GM18870 (cell line): Measurements from ENCODE around the gene C4A.
"Not testable (repeated sequence)": the region's sequence is repeated elsewhere in the genome, so short reads cannot be mapped to it uniquely, and the experiment has no call there.

Experiments
- ATAC-seq: cut with Tn5 transposase; IDR thresholded peaks from one replicate; pipeline ENCODE4 v1.9.1; 2021; ENCODE audit warnings: moderate library complexity; ENCODE audit not compliant: unreplicated experiment

The C4A gene

DNA sequence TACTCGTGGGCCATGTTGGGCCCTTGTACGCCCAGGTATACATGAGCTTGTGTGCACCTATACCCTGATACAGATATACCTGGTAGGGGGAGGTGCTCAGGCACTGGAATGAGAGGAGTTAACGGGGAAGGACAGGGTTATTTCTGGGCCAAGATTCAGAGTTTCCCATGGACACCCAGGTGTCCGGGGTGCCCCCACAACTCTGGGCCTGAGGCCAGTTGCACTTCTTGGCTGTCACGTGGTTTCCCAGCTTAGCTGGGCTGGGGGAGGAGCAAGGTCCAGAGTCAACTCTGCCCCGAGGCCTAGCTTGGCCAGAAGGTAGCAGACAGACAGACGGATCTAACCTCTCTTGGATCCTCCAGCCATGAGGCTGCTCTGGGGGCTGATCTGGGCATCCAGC is at the start of gene C4A:
Gene C4A, plus strand, starts transcription at position 314 of the 400 bp plus-strand sequence. Its CDS starts 51 bp downstream, at position 365.
- ATAC-seq = not testable (repeated sequence)

DNA sequence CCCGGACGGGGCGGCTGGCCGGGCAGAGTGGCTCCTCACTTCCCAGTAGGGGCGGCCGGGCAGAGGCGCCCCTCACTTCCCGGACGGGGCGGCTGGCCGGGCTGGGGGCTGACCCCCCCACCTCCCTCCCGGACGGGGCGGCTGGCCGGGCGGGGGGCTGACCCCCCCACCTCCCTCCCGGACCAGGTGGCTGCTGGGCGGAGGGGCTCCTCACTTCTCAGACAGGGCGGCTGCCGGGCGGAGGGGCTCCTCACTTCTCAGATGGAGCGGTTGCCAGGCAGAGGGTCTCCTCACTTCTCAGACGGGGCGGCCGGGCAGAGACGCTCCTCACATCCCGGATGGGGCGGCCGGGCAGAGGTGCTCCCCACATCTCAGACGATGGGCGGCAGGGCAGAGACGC is 49.7 kb upstream of the C4A start:
- not testable (repeated sequence) for ATAC-seq

DNA sequence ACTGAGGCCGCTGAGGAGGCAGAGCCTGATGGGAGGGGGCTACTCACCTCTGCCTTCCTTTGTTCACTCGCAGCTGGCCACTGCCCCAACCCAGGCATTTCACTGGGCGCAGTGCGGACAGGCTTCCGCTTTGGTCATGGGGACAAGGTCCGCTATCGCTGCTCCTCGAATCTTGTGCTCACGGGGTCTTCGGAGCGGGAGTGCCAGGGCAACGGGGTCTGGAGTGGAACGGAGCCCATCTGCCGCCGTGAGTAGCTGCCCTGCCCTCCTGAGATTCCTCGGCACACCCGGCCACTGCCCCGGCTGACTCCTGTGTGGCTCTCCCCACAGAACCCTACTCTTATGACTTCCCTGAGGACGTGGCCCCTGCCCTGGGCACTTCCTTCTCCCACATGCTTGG is 48.3 kb upstream of the C4A start:
- ATAC-seq = no peak

DNA sequence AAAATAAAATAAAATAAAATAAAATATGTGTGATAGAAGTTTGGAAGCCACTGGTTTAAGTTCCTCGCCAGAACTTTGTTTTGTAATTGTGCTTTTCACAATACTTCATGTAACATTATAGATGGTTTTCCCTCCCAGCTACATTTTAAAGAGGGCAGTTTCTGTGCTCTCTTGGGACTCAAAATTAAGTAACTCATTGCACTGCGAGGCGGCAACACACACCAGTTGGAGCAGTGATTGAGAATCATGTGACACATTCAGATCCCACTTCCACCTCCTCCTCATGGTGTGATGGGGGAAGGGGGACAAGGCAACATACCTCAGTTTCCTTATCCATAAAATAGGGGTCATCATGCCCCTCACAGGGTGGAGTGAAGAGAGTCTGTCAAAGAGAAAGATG is 46.8 kb upstream of the C4A start:
- ATAC-seq = no peak

DNA sequence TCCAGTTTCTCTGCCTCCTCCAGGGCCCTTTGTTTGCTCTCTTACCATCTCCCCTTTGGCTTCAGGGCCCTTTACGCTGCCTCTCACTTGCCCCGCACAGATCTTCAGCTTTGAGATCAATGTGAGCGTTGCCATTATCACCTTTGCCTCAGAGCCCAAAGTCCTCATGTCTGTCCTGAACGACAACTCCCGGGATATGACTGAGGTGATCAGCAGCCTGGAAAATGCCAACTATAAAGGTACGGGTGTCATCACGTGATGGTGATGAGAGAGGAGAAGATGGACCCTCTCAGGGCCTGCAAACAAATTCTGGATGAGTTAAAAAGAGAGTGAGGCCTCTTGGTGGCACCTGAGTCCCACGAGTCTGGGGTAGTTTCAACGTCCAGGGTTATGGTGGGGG is 46.0 kb upstream of the C4A start:
- ATAC-seq = no peak

DNA sequence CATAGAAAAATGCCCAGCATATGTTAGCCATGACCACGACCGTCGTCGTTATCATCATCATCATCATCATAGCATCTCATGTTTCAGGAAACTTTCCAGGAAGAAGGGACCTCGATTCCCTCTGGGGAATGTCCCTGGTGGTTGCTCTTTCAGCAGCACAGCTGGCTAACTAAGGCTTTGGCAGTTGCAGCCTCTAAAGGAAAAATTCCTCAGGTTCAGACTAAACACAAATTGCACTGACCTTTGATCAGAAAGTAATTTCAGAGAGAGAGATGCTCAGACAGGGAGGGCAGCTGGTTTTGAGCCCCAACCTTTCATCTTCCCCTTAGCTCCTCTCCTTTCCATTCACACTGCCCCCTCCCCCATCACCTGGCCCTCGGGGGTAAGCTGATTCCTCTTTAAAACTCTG is 41.6 kb upstream of the C4A start:
- no peak for ATAC-seq

DNA sequence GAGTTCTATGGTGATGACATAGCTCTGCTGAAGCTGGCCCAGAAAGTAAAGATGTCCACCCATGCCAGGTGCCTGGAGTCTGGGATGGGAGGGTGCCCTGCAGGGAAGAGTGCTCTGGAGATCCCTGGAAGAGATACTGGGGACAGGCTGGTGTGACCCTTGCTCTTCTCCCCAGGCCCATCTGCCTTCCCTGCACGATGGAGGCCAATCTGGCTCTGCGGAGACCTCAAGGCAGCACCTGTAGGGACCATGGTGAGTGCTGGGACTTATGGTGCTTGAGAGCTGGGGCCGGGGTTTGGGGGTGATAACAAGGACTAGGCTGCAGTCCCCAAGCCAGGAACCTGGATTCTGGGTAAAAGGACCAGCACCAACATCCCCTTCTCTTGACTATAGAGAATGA is 38.1 kb upstream of the C4A start:
- no peak for ATAC-seq

DNA sequence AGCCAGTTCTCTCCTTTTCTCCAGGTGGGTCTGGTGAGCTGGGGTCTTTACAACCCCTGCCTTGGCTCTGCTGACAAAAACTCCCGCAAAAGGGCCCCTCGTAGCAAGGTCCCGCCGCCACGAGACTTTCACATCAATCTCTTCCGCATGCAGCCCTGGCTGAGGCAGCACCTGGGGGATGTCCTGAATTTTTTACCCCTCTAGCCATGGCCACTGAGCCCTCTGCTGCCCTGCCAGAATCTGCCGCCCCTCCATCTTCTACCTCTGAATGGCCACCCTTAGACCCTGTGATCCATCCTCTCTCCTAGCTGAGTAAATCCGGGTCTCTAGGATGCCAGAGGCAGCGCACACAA is 36.7 kb upstream of the C4A start:
- no peak for ATAC-seq

DNA sequence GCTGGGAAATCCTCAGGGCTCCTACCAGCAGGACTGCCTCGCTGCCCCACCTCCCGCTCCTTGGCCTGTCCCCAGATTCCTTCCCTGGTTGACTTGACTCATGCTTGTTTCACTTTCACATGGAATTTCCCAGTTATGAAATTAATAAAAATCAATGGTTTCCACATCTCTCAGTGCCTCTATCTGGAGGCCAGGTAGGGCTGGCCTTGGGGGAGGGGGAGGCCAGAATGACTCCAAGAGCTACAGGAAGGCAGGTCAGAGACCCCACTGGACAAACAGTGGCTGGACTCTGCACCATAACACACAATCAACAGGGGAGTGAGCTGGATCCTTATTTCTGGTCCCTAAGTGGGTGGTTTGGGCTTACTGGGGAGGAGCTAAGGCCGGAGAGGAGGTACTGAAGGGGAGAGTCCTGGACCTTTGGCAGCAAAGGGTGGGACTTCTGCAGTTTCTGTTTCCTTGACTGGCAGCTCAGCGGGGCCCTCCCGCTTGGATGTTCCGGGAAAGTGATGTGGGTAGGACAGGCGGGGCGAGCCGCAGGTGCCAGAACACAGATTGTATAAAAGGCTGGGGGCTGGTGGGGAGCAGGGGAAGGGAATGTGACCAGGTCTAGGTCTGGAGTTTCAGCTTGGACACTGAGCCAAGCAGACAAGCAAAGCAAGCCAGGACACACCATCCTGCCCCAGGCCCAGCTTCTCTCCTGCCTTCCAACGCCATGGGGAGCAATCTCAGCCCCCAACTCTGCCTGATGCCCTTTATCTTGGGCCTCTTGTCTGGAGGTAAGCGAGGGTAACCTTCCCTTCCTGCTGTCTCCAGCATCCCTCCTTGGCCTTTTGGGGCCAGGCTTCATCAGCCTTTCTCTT is 36.1 kb upstream of the C4A start, which contains the start of gene CFB:
Gene CFB, plus strand, starts transcription at position 589 of the 863 bp plus-strand sequence. Its CDS starts 127 bp downstream, at position 716.
- no peak for ATAC-seq

DNA sequence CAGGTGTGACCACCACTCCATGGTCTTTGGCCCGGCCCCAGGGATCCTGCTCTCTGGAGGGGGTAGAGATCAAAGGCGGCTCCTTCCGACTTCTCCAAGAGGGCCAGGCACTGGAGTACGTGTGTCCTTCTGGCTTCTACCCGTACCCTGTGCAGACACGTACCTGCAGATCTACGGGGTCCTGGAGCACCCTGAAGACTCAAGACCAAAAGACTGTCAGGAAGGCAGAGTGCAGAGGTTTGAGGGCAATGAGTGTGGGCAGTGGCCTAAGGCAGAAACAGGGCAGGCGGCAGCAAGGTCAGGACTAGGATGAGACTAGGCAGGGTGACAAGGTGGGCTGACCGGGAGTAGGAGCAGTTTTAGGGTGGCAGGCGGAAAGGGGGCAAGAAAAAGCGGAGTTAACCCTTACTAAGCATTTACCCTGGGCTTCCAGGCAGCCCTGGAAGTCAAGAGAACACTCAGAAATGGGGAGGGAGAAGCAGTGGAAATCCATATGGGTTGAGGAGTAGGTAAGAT is 35.4 kb upstream of the C4A start:
- no peak for ATAC-seq

DNA sequence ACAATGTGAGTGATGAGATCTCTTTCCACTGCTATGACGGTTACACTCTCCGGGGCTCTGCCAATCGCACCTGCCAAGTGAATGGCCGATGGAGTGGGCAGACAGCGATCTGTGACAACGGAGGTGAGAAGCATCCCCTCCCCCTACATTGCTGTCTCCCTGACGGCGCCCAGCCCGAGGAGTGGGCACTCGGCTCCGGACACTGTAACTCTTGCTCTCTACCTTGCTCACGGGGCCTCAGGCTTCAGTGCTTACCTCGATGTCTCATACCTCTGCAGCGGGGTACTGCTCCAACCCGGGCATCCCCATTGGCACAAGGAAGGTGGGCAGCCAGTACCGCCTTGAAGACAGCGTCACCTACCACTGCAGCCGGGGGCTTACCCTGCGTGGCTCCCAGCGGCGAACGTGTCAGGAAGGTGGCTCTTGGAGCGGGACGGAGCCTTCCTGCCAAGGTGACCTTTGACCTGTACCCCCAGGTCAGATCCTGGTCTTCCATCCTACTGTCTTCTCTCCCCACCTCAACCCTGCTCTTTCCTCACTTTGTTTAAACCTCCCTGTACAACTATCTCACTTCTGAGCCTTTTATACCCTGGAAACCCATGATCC is 34.7 kb upstream of the C4A start:
- ATAC-seq = no peak

DNA sequence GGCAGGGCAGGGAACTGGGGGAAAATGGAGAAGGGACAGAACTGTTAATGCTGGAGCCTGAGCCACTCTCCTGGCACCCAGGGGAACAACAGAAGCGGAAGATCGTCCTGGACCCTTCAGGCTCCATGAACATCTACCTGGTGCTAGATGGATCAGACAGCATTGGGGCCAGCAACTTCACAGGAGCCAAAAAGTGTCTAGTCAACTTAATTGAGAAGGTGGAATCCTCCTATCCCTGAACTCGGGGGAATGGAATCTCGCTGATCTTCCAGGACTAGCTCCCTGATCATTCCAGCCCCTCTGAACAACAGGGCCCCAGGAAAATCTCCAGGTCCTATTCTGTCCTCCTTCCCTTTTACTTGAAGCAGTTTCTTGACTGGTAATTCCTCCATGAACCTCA is 34.0 kb upstream of the C4A start:
- no peak for ATAC-seq

DNA sequence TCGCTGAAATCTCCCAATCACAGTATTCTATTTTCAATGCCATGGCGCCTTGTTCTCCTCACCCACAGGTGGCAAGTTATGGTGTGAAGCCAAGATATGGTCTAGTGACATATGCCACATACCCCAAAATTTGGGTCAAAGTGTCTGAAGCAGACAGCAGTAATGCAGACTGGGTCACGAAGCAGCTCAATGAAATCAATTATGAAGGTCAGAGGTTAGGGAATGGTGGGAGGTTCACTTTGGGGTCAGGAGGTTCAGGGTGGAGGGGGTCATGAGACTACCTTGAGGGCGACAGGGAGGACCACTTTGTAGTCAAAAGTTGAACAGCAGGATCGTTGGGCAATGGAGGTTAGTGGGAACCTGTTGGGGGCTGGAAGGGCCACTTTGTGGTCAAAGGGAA is 33.6 kb upstream of the C4A start:
- ATAC-seq = no peak

DNA sequence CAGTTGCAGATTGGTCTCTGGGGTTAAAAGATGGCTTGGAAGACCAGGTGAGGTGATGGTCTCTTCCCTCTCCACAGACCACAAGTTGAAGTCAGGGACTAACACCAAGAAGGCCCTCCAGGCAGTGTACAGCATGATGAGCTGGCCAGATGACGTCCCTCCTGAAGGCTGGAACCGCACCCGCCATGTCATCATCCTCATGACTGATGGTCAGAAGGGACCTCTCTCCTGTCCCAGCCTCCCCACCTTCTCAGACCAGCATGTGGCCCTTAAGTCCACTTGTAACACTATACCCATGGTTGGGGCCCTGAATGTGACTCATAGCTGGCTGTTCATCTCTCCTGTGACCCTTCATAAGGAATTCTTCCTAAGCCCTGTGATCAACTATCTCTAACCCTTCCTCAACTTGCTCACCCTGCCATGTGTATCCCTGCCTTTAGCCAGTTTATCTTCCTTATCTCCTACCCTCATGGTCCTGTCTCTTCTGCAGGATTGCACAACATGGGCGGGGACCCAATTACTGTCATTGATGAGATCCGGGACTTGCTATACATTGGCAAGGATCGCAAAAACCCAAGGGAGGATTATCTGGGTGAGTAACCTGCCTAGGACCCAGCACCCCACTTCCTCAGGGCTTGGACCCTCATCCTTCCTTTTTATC is 33.0 kb upstream of the C4A start:
- no peak for ATAC-seq

DNA sequence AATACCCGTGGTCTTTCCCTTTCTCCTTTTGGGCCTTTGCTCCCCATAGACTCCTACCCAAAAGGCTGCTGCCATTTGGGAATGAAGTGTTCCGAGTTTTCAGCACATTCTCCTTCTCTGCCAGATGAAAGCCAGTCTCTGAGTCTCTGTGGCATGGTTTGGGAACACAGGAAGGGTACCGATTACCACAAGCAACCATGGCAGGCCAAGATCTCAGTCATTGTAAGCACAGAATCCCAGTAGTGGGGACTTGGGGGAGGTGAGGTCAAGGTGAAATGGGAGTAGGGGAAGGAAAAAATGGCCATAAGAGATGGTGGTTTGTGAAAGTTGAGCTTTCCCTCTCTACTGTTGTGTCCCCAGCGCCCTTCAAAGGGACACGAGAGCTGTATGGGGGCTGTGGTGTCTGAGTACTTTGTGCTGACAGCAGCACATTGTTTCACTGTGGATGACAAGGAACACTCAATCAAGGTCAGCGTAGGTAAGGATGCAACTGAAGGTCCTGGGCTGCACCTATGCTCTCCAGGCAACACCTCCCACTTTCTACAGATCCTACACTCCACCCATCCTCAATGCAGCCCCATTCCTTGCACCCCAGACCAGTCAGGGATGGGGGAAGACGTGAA is 31.8 kb upstream of the C4A start:
- ATAC-seq = no peak

DNA sequence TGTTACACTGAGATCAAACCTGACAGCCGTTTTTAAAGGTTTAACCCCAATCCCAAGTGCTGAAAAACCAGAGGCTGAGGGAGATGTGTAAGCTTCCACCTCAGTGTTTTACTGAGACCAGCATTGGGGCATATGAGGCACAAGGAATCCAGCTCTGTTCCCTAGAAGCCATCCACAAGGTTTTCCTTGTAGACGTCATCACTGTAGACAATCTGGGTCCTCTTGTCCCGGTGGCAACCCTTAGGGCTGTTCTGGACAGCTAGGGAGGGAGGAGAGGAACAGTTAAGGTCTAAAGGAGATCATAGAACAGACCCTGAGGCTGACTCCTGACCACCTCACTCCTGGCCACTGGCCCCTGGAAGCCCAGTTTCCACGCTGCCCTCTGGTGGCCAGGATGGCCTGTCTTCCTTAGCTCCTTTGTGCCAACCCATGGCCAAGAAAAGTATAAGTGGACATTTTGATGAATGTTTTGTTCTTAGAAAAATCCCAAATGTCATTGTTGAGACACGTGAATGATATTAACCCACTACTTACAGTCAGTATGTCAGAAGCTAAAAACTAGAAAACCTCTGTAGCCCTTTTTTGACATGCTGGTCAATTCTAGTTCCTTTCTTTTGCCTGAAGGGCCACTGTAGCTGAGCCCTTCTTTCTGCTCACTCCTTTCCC is 29.6 kb upstream of the C4A start:
- no peak for ATAC-seq

DNA sequence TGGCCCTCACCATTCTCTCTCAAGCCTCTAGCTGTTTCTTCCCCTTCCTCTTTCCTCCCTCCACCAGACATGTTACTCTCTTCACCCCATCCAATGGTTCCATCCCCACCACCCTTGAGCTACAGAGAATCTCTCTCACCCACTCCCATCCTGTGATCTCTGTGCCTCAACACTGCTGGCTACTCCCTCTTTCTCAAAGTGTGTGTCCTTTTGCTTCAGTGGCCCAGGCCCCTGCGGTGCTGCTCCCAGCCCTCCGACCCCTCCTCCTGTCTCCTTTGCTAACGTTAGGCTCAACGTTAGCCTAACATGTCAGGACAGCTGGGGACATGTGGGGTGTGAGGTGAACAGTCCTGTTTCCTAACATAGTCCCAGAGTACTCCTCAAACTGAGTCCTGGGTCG is 29.0 kb upstream of the C4A start:
- ATAC-seq = no peak

DNA sequence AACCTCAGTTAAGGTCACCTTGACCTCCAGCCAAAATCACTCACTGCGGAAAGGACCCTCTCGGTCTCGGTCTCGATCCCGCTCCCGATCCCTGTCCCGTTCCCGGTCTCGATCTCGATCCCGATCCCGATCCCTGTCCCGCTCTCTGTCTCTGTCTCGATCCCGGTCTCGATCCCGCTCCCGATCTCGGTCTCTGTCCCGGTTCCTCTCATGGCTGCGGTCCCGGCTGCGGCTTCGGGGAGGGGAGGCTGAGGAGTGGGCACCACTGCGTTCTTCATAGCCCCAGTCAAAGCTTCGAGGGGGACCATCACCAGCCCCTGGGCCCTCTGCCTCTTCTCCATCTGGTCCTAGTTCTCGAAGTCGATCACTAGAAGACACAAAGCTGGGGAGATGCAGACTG is 27.3 kb upstream of the C4A start:
- no peak for ATAC-seq

DNA sequence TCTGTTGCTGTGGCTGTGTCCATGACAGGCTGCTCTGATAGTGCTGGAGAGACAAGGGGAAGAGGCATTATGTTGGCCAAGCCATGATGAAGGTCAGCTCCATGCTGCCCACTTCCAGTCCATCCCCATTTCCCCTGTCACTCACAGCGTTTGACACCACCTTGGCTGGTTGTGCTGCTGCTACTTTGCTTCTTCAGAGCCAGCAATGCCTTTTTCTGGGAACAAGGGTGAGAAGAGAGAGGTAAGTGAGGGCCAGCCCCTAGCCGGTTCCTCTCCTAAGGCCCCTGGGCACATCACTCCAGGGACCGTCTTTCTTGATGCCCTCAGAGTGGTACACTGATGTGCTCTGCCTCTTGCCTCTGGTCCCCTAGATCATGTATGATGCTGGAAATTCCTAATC is 25.1 kb upstream of the C4A start:
- ATAC-seq = no peak

DNA sequence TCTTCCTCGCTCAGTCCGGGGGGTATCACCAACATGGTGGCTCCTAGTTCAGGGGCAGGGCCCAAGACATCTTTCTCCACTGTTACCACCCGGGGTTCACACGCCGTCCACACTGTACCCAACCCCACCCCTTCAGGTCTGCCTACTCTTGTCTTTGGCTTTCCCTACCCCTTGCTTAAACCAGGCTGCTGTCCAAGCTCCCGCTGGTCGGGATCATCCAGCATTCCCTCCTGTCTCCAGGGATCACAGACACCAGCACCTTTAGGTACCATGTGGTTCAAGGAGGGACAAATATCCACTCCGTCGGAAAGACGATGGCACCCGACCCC is 23.5 kb upstream of the C4A start:
- no peak for ATAC-seq
